ENCODE data around the gene DLG4. TPM values are rescaled to one million over a fixed set of nuclear protein-coding genes. Genes with fewer than 3 reads are reported as not detected.
A peak's percentile ranks its signal among the peaks of the same experiment; 100 is the strongest.

The DLG4 gene
- total RNA-seq, 1 experiment from 2014 or later, result 38.3 TPM

DNA sequence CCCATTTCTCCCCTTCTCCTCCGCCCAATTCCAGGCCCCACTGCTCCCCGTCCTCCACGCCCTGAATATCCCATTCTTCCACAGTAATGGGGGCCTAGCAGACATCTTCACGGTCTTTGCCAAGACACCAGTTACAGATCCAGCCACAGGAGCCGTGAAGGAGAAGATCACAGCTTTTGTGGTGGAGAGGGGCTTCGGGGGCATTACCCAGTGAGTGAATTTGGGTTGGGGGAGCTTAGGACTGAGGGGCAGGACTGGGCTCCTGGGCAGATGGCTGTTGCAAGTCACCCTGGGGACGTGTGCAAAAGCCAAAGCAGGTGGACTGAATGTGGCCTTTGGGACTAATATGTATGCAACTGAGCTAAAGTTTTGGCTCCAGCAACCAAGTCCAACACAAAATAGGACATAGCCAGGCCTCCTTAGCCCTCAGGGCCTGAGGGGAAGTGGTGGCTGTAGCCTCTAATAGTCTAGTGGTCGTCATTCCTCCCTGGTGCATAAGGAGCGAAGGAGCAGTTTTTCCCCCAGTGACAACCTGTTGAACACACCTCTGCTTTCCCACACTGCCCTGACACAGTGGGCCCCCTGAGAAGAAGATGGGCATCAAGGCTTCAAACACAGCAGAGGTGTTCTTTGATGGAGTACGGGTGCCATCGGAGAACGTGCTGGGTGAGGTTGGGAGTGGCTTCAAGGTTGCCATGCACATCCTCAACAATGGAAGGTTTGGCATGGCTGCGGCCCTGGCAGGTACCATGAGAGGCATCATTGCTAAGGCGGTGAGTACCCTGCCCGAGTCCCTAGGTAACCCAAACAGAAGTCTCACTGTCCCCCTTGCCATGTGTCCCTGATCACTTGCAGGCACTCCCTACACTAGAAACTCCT is 2.7 kb upstream of the DLG4 start:
- no peak overlapping the region for H3K18ac ChIP-seq (ENCODE audit: insufficient read length, low read depth, low read length)
- H2BK120ac ChIP-seq (ENCODE audit: low read depth, low read length, poor library complexity, severe bottlenecking), result no peak overlapping the region
- H3K27me3 ChIP-seq (ENCODE audit: insufficient read depth, low read length), result no peaks in the 10 kb centered on the region
- H2AFZ ChIP-seq (ENCODE audit: low read length), result no peak overlapping the region
- no peak overlapping the region for H2BK5ac ChIP-seq (ENCODE audit: insufficient read length, low read length)
- peak; percentile 21 for DNase-seq
- no peak overlapping the region for H3K9ac ChIP-seq (ENCODE audit: extremely low read depth, insufficient read length, low read length)
- no peaks in the 10 kb centered on the region for H3K9me3 ChIP-seq (ENCODE audit: control insufficient read depth, low read depth, low read length)
- H3K23me2 ChIP-seq (ENCODE audit: insufficient read length, low read depth, low read length, poor library complexity, severe bottlenecking), result peaks cover 5% of the 10 kb centered on the region
- Mint-ChIP-seq H3K4me1 (peaks cover 34% of the 10 kb centered on the region in 2 experiments), H3K4me3 (peak overlapping the region in 1 of 2 experiments; percentile 97; a peak in 2 of 5 replicates), H3K27ac (peak overlapping the region in 1 of 3 experiments; percentile 53; a peak in 1 of 7 replicates), H3K9me3 (no peaks in the 10 kb centered on the region; a peak in 1 of 5 replicates), H3K36me3 (ENCODE audit: insufficient read depth in 1 of 3, low read depth in 3 of 3) (peaks cover 17 to 63% (median 52%) of the 10 kb centered on the region in 3 experiments; a peak in 6 of 7 replicates), H3K27me3 (ENCODE audit: low read depth) (peaks cover 1% of the 10 kb centered on the region; the same call in 1 of the 2 replicates)
- no peak overlapping the region for H2BK20ac ChIP-seq (ENCODE audit: low read depth, low read length, poor library complexity, severe bottlenecking)
- H3K4me2 ChIP-seq (ENCODE audit: insufficient read depth, insufficient read length, low read length), result no peak overlapping the region
- no peaks in the 10 kb centered on the region for H3K79me2 ChIP-seq (ENCODE audit: insufficient read depth, low read length)
- no peak overlapping the region for H3K14ac ChIP-seq (ENCODE audit: insufficient read depth, low read length)
- TF ChIP-seq, protein P1, sequence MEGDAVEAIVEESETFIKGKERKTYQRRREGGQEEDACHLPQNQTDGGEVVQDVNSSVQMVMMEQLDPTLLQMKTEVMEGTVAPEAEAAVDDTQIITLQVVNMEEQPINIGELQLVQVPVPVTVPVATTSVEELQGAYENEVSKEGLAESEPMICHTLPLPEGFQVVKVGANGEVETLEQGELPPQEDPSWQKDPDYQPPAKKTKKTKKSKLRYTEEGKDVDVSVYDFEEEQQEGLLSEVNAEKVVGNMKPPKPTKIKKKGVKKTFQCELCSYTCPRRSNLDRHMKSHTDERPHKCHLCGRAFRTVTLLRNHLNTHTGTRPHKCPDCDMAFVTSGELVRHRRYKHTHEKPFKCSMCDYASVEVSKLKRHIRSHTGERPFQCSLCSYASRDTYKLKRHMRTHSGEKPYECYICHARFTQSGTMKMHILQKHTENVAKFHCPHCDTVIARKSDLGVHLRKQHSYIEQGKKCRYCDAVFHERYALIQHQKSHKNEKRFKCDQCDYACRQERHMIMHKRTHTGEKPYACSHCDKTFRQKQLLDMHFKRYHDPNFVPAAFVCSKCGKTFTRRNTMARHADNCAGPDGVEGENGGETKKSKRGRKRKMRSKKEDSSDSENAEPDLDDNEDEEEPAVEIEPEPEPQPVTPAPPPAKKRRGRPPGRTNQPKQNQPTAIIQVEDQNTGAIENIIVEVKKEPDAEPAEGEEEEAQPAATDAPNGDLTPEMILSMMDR (conservative IDR thresholded peaks at IDR 0.05), result no peak
- H4K5ac ChIP-seq (ENCODE audit: insufficient read length, low read depth, low read length), result no peak overlapping the region
- H4K8ac ChIP-seq (replicated peaks; ENCODE audit: insufficient read length, low read depth, low read length), result no peak overlapping the region
- H3K4ac ChIP-seq (ENCODE audit: low read depth, low read length), result no peak overlapping the region
- no peaks in the 10 kb centered on the region for H3K79me1 ChIP-seq (ENCODE audit: insufficient read depth, low read depth, low read length, poor library complexity, severe bottlenecking)
- no peak overlapping the region for H3K56ac ChIP-seq (ENCODE audit: insufficient read length, low read depth, low read length)
- H2BK12ac ChIP-seq (ENCODE audit: insufficient read length, low read depth, low read length), result no peak overlapping the region
- H2AK5ac ChIP-seq (ENCODE audit: insufficient read length, low read length), result no peak overlapping the region
- no peaks in the 10 kb centered on the region for H4K20me1 ChIP-seq (ENCODE audit: control insufficient read depth, insufficient read depth, insufficient read length)
- H3K27ac ChIP-seq (ENCODE audit: insufficient read length, low read depth, low read length), result no peak overlapping the region
- no peak overlapping the region for H4K91ac ChIP-seq (ENCODE audit: insufficient read length, low read depth, low read length)
- no peak overlapping the region for H3K23ac ChIP-seq (ENCODE audit: insufficient read length, low read depth, low read length)
- no CpG with 5 or more reads among the region's 15 CpGs for WGBS (ENCODE audit: extremely low coverage, insufficient read length, low lambda C conversion rate)
- H3K4me1 ChIP-seq (ENCODE audit: insufficient read depth, low read length), result no peaks in the 10 kb centered on the region
- H2BK15ac ChIP-seq (ENCODE audit: low read depth, low read length), result no peak overlapping the region
- no peak overlapping the region for H3T11ph ChIP-seq (ENCODE audit: low read length)

Measured in H9 (cell line).